ENCODE results near the gene FYN.

The FYN gene

DNA sequence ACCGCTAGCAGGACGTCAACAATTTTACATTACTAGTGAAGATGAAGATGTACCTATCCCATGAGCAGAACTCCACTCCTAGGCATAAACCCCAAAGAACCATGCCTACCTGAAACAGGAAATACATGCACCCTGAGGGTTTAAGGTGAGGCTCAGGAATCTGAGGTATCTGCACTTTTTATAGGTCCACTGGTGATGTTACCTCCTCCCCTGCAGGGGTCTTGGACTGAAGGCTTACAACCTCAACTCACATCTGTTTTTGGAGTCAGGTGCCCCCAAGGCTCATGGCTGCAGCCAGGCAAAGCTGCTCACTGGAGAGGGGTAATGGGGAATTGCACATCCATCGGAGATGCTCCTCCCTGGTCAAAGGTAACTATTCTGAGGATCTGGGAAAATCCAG, 135.1 kb downstream of the FYN start:
- DNase-seq (ENCODE audit: low read depth in 2 of 2): no peak
- TF ChIP-seq, protein P1, sequence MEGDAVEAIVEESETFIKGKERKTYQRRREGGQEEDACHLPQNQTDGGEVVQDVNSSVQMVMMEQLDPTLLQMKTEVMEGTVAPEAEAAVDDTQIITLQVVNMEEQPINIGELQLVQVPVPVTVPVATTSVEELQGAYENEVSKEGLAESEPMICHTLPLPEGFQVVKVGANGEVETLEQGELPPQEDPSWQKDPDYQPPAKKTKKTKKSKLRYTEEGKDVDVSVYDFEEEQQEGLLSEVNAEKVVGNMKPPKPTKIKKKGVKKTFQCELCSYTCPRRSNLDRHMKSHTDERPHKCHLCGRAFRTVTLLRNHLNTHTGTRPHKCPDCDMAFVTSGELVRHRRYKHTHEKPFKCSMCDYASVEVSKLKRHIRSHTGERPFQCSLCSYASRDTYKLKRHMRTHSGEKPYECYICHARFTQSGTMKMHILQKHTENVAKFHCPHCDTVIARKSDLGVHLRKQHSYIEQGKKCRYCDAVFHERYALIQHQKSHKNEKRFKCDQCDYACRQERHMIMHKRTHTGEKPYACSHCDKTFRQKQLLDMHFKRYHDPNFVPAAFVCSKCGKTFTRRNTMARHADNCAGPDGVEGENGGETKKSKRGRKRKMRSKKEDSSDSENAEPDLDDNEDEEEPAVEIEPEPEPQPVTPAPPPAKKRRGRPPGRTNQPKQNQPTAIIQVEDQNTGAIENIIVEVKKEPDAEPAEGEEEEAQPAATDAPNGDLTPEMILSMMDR (IDR thresholded peaks at IDR 0.05; ENCODE audit: low read depth, low read length): no peak
- no peak overlapping the region for H3K4me3 ChIP-seq (replicated peaks in 1 of 2; ENCODE audit: low read depth in 2 of 2, low read length in 2 of 2)

DNA sequence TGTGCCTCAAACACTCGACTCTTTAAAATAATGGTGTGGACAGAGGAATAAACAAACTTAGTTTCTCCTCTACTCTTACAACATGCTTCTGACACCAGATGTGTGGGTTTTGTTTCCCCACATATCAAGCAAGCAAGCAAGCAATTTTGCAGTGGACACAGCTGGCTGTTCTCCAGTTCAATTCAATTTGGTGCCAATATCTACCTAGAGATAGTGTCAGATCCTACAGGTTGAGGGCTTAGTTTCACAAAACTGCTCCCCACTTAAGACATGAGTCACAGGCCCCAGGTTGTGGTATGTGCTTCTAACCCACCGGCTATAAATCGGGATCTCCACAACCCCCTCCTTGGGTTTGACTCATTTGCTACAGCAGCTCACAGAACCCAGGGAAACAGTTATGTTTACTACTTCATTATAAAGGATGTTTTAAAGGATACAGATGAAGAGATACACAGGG, 136.2 kb downstream of the FYN start:
- TF ChIP-seq, protein P1 (IDR thresholded peaks at IDR 0.05; ENCODE audit: low read depth, low read length): no peak

DNA sequence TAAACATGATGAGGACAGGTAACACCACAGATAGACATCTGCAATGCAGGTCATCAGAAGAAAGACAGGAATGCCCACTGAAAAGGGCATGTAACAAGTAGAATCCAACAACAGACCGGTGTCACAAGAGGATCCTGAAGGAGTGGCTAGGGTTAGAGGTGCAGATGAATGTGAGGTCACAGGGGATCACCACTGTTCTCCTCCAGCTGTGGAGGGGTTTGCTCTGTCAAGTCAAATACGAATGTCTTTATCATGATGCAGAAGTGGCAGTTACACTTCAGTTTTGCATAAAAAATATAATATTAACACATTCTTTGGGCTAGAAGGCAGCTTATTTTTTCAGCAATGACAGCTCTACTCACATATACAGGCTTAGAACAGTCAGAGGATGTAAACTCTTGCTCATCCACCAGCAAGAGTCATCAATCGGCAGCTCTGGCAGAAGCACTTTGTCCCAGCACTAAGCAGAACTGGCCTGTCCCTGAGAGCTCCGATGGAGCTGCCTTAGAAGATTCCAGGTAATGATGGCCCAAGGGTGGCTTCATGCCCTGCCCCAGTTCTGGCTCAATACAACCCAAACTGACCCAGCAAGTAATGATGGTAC, 137.1 kb downstream of the FYN start:
- H3K4me3 ChIP-seq (replicated peaks in 1 of 2; ENCODE audit: low read depth in 2 of 2, low read length in 2 of 2): no peak overlapping the region
- TF ChIP-seq, protein P1 (IDR thresholded peaks at IDR 0.05; ENCODE audit: low read depth, low read length): no peak
- DNase-seq (ENCODE audit: low read depth in 2 of 2): peak in 1 of 2 donors; percentile 34

More for the DNA sequence above, 136.2 kb downstream of the FYN start:
- H3K4me3 ChIP-seq (replicated peaks in 1 of 2; ENCODE audit: low read depth in 2 of 2, low read length in 2 of 2): no peak overlapping the region
- peak in 1 of 2 donors; percentile 35 for DNase-seq (ENCODE audit: low read depth in 2 of 2)

DNA sequence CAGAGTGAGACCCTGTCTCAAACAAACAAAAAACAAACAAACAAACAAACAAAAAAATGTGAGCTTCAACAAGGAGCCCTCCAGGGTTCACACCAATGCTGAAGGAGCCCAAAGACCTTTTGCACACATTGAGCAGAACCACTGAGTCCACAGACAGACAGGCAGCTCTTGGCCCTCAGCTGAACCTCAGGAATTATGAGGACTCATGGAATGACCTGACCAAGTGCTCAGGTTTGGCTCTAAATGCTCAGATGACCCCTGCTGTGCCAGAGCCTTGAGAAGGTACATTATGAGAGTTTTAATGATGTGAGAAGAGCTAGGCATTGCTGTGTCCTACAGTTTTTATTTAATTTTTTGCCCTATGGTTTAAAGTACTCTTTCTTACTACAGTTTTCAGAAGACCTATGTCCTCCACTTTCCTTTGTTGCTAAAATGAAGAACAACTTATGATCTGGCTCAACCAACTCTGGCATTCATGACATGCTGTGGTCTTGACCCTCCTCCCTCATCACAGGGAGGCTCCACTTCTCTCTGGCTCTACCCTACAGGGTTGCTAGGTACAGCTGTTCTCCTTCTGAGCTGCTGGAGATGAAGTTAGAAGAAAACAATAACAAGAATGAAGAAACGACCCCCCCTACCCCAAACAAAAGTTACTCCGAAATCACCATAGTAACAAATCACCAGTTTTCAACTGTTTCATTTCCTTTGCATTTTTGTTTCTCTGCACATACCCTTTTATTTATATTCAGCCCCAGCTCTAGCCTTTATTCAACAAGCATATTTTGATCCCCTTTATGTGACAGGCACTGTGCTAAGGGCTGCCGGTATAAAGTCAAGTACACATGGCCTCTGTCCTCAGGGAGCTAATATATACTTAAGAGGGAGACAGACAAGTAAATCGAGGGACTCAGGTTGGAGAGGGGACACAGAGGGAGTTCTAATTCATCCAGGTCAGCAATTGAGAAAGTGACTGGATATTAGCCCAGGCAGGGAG, 138.9 kb downstream of the FYN start:
- TF ChIP-seq, protein P1 (IDR thresholded peaks at IDR 0.05; ENCODE audit: low read depth, low read length): no peak
- H3K4me3 ChIP-seq (replicated peaks in 1 of 2; ENCODE audit: low read depth in 2 of 2, low read length in 2 of 2): no peak overlapping the region
- DNase-seq (ENCODE audit: low read depth in 2 of 2): no peak

DNA sequence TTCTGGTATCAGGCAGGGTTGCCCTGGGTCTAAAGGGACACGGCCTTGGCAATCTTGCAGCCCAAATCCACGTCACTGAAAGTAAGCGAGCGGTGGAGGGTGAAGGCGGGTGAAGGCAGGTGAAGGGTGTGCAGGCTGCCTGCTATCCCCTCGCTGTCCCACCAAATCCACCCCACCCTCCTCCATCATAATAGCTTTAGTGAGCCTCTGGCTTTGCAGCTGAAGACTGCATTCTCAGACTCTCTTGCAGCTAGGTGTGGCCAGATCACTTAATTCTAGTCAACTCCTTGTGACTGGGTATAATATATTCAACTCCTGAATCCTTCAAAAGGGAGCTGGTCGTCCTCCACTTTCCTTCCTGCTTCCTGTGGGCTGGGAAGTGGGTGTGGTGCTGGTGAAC, 140.9 kb downstream of the FYN start:
- DNase-seq (ENCODE audit: low read depth in 2 of 2): no peak
- H3K4me3 ChIP-seq (replicated peaks in 1 of 2; ENCODE audit: low read depth in 2 of 2, low read length in 2 of 2): no peak overlapping the region
- TF ChIP-seq, protein P1 (IDR thresholded peaks at IDR 0.05; ENCODE audit: low read depth, low read length): no peak

DNA sequence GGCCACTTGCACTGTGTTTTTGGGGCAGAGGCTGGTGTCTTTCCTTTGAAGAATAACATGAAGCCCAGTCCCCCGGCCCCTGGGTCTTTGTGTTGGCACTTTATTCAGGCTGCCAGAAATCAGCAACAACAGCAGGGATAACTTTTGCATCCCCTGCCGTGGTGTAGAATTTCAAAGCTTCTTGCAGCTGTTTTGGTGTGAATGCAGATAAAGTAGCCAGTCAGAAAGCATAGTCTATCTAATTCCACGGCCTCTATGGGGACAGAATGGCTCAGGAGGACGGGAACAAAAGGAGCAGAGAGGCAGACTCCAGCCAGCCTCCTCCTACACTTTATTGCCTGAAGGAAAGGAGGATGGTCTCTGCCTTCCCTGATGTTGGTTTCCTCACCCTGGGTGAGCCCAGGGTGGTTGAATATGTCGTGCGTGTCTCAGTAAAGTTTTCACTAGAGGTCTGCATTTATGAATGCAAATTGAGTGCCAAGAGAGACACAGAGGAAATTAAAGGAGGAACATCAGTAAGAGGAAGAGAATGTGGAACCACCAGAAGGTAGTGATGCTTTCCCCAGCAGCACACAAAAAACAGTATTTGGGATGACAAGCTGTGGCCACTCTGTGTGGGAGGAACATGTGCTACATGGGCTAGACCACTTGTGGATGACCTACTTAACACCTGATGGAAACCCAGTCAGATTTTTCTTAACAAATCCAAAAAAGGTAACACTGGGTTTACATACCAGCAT, 141.6 kb downstream of the FYN start:
- TF ChIP-seq, protein P1 (IDR thresholded peaks at IDR 0.05; ENCODE audit: low read depth, low read length): no peak
- DNase-seq (ENCODE audit: low read depth in 2 of 2): peak in 1 of 2 donors; percentile 21
- H3K4me3 ChIP-seq (replicated peaks in 1 of 2; ENCODE audit: low read depth in 2 of 2, low read length in 2 of 2): no peak overlapping the region

Measured in cardiac fibroblast (primary cell).